Neural crest cell (in vitro differentiated cells): ENCODE measurements around the gene KRTAP1-5. TPM values are rescaled to one million over a fixed set of nuclear protein-coding genes. Genes with fewer than 3 reads are reported as not detected.
"Not testable (repeated sequence)": the region's sequence is repeated elsewhere in the genome, so short reads cannot be mapped to it uniquely, and the experiment has no call there.

Experiments used
- DNase-seq: peaks from one replicate; pipeline ENCODE4 v3.0.0; 2021; ENCODE audit warnings: low read depth, mixed read lengths, low spot score
- H3K27ac Mint-ChIP-seq: one replicate; pipeline ENCODE4 v1.8.0; 2021; ENCODE audit warnings: mild to moderate bottlenecking, mixed read lengths; ENCODE audit not compliant: unreplicated experiment
- H3K27me3 Mint-ChIP-seq: 2 replicates; pipeline ENCODE4 v1.8.0; 2021; ENCODE audit warnings: low read depth, mild to moderate bottlenecking, mixed read lengths
- H3K36me3 Mint-ChIP-seq: 2 replicates; pipeline ENCODE4 v1.8.0; 2021; ENCODE audit warnings: low read depth, mild to moderate bottlenecking, mixed read lengths
- H3K4me1 Mint-ChIP-seq: 2 replicates; pipeline ENCODE4 v1.8.0; 2021; ENCODE audit warnings: mixed read lengths
- H3K4me3 Mint-ChIP-seq: one replicate; pipeline ENCODE4 v1.8.0; 2021; ENCODE audit warnings: mild to moderate bottlenecking, mixed read lengths
- H3K9me3 Mint-ChIP-seq: 2 replicates; pipeline ENCODE4 v1.8.0; 2021; ENCODE audit warnings: mixed read lengths
- CTCF ChIP-seq: fragments of 200-600 bp; sonication (generic); conservative IDR thresholded peaks from 2 replicates; pipeline ENCODE4 v1.5.0; 2021; ENCODE audit warnings: antibody characterized with exemption, mild to moderate bottlenecking
- total RNA-seq: library from RNA; stranded (reverse); gene quantifications from 2 replicates; pipeline ENCODE4 v1.2.1, GENCODE V29; 2021

The KRTAP1-5 gene
- total RNA-seq, 1 donor from 2014 or later = not detected

- H3K9me3 Mint-ChIP-seq = no peaks in the 10 kb centered on the region
- H3K27me3 Mint-ChIP-seq = peaks cover 5% of the 10 kb centered on the region
- no peak for TF ChIP-seq CTCF
- H3K36me3 Mint-ChIP-seq = no peaks in the 10 kb centered on the region
- no peak for DNase-seq
- no peak overlapping the region for H3K4me3 Mint-ChIP-seq
- no peak overlapping the region for H3K27ac Mint-ChIP-seq
- H3K4me1 Mint-ChIP-seq = no peaks in the 10 kb centered on the region
Measured at GRCh38 chr17:41004397-41004796, 22.6 kb downstream of the KRTAP1-5 start.

DNA sequence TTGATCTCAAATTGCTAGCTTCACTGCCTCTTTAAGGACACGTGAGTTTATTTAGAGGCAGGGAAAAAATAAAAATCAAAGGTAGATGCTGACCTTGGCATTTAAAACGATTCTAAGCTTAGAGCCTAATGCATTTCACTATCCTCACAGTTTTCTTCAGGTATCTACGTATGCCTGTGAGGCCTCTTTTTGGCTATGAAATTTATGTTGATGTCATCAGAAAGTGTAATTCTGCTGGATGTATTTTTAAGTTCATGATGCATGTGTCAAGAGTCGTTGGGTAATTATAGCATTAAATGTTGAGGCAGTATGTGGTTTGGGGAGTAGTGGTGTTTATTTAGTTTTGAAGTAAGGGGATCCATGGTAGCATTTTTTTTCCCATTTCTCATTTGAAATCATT, 23.1 kb downstream of the KRTAP1-5 start:
- Mint-ChIP-seq H3K9me3 (no peaks in the 10 kb centered on the region), H3K27ac (no peak overlapping the region), H3K36me3 (no peaks in the 10 kb centered on the region), H3K27me3 (peaks cover 6% of the 10 kb centered on the region), H3K4me1 (no peaks in the 10 kb centered on the region), H3K4me3 (no peak overlapping the region)
- DNase-seq = no peak
- TF ChIP-seq CTCF = no peak

- peaks cover 6% of the 10 kb centered on the region for H3K27me3 Mint-ChIP-seq
- H3K4me1 Mint-ChIP-seq = no peaks in the 10 kb centered on the region
- no peak for DNase-seq
- no peak overlapping the region for H3K4me3 Mint-ChIP-seq
- no peaks in the 10 kb centered on the region for H3K36me3 Mint-ChIP-seq
- no peak overlapping the region for H3K27ac Mint-ChIP-seq
- H3K9me3 Mint-ChIP-seq = no peaks in the 10 kb centered on the region
- no peak for TF ChIP-seq CTCF
Measured at GRCh38 chr17:41002814-41003213, 24.2 kb downstream of the KRTAP1-5 start.

DNA sequence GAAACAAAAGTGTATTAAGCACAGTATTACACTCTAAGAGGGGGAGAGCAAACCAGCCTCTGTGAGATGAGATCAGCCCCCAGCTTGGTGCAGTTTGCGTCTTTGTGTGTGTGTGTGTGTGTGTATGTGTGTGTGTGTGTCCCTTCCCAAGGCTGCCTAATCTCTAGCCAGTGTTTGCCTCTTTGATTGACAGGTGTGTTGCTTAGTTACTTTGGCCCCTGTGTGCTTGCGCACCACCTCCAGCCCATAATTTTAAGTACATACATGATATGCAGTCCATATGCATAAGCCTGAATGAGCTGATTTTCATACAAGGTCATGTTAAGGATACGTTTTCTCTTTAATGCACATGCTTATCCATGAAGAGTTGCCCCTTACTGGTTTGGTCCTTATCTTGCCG, 25.2 kb downstream of the KRTAP1-5 start:
- Mint-ChIP-seq H3K4me3 (no peak overlapping the region), H3K27me3 (peaks cover 14% of the 10 kb centered on the region), H3K36me3 (no peaks in the 10 kb centered on the region), H3K4me1 (no peaks in the 10 kb centered on the region), H3K9me3 (no peaks in the 10 kb centered on the region), H3K27ac (no peak overlapping the region)
- DNase-seq = no peak
- TF ChIP-seq CTCF = no peak

DNA sequence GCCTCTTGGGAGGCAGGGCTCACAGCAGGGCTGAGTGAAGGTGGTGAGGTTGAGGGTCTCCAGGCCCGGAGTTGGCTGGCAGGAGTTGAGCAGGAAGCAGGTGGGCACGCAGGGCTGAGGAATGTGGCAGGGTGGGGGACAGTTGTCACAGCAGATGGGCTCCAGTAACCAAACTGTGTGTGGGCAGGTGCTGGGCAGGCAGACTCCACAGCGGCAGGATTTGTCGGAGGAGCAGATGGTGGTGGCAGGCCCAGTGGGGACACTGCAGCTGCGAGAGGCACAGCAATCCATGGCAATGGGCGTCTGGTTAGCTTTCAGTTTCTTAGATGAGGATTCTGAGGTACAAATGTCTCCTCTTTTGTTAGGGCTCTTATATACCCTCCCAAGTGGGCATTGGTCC, 27.4 kb downstream of the KRTAP1-5 start, which contains the start of gene KRTAP3-2:
Gene KRTAP3-2, minus strand, starts transcription at position 344 of the 400 bp plus-strand sequence. Its CDS starts 53 bp downstream, at position 291.
- H3K27ac Mint-ChIP-seq, H3K4me1 Mint-ChIP-seq, H3K36me3 Mint-ChIP-seq, DNase-seq, H3K9me3 Mint-ChIP-seq, H3K4me3 Mint-ChIP-seq: not testable (repeated sequence)
- peaks cover 18% of the 10 kb centered on the region for H3K27me3 Mint-ChIP-seq

GRCh38 chr17:40997361-40997760, 29.6 kb downstream of the KRTAP1-5 start:
- H3K27me3 Mint-ChIP-seq = peaks cover 15% of the 10 kb centered on the region
- no peak for TF ChIP-seq CTCF

More at GRCh38 chr17:40997361-40997760, 29.6 kb downstream of the KRTAP1-5 start:
- H3K4me3 Mint-ChIP-seq = no peak overlapping the region
- no peak for DNase-seq
- no peaks in the 10 kb centered on the region for H3K36me3 Mint-ChIP-seq
- peaks cover 4% of the 10 kb centered on the region for H3K4me1 Mint-ChIP-seq
- no peak overlapping the region for H3K27ac Mint-ChIP-seq
- H3K9me3 Mint-ChIP-seq = no peaks in the 10 kb centered on the region
